ENCODE results near the gene SNX20.

SNX20 gene

GRCh38 chr16:50681021-50681885, at the start of gene SNX20:
Gene SNX20 (minus strand): TSS chr16:50681312. CDS start chr16:50677526, 3,786 bp downstream.
- DNase-seq (ENCODE audit: insufficient read length, low spot score), result no peak
- no peak for FAIRE-seq

- no peak for FAIRE-seq
- no peak for DNase-seq (ENCODE audit: insufficient read length, low spot score)
Measured at GRCh38 chr16:50724306-50724705, 43.2 kb upstream of the SNX20 start.

DNA sequence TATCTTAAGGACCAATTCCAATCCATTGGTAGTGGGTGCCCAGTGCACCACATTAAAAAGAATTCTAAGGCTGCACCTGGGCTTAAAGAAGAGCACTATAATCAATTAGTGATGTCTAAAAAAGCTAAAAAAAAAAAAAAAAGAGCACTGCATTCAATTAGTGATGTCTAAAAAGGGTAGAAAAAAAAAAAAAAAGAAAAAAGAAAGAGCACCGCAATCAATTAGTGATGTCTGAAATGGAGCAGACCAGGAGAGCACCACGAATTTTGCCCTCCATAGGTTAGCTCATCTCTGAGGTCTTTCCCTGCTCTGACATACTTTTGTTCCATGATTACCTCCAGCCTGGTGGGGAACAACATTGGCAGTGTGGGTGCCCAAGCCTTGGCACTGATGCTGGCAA, 41.8 kb upstream of the SNX20 start:
- no peak for DNase-seq (ENCODE audit: insufficient read length, low spot score)
- no peak for FAIRE-seq

DNA sequence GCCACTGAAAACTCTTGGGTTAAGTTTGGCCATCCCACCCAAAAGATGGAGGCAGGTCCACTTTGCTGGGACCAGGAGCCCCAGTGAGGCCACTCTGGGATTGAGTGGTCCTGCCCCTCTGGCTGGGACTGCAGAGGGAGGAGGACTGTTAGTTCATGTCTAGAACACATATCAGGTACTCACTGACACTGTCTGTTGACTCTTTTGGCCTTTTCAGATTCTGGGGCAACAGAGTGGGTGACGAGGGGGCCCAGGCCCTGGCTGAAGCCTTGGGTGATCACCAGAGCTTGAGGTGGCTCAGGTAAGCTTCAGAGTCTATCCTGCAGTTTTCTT, 41.3 kb upstream of the SNX20 start:
- FAIRE-seq (no peak), DNase-seq (ENCODE audit: insufficient read length, low spot score) (no peak)

DNA sequence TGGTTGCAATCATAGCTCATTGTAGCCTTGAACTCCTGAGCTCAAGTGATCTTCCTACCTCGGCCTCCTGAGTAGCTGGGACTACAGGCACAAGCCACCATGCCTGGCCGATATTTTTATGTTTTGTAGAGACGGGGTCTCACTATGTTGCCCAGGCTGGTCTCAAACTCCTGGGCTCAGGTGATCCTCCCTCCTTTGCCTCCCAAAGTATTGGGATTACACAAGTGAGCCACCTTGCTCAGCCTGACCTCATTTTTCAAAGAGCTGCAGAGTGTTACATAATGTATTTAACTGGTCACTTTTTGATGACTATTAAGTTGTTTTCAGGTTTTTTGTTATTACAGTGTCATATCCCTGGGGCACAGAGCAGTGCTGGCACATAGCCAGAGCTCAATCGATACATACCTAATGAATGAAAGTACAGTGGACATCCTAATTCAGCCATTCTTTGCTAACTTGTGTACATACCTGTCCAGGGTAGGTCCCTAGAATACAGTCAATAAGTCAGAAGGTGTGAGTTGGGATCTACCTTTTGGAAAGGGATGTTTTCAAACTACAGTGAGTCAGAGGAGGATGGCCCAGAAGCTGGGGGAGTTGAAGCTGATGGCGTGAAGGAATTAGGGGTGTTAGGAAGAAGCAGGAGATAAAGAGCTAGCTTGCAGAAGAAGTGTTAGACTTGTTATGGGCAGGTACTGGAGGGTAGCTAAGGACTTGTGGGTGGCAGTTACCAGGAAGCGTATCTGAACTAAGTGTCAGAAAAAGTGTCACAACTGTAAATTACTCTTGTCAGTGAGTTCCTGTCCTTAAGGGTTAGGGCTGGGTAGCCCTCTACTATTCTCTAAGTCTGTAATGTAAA, 40.7 kb upstream of the SNX20 start:
- FAIRE-seq (no peak), DNase-seq (ENCODE audit: insufficient read length, low spot score) (no peak)

DNA sequence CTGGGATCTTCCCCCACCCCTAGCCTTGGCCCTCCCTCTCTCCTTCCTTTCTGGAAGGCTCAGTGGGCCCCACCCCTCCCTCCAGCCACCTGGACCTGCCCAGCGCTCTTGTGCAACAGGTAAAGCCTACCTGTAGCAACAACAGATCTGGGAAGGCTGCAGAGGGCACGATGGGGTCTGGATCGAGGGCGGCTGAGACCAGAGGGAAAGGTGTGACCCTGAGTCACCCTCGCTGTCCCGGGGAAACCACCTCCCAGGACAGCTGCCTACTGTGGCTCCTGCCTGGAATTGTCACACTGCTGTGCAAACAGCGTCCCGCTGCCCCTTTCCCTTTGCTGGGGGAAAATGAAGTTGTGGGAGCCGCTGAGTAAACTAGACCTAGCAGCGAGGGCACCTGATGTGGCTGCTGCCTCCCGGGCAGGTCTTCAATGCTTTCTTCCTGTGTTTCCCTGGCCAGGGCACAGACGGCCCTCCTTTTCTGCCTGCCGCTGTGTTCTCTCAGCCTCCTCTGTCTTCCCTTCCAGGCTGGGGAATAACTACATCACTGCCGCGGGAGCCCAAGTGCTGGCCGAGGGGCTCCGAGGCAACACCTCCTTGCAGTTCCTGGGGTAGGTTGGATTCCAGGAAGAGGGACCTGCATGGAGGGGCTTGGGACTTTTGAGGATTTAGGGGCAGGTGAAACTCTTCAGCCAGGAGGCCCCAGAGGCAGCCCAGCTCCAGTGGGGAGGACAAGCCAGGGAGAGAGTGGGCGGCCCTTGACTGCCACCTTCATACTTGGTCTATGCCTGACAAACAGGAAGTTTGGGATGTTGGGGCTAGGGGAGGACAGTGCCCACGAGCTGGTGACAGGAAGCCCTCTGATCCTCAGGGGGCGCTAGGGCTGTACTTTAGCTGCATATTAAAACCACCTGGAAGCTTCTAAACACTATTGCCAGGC, 38.6 kb upstream of the SNX20 start:
- DNase-seq (ENCODE audit: insufficient read length, low spot score), result no peak
- FAIRE-seq, result no peak

GRCh38 chr16:50718761-50719400, 37.8 kb upstream of the SNX20 start:
- FAIRE-seq (no peak), DNase-seq (ENCODE audit: insufficient read length, low spot score) (no peak)

GRCh38 chr16:50718061-50718760, 37.1 kb upstream of the SNX20 start:
- FAIRE-seq, result no peak
- no peak for DNase-seq (ENCODE audit: insufficient read length, low spot score)

- no peak for FAIRE-seq
Measured at GRCh38 chr16:50717494-50717893, 36.4 kb upstream of the SNX20 start.

DNA sequence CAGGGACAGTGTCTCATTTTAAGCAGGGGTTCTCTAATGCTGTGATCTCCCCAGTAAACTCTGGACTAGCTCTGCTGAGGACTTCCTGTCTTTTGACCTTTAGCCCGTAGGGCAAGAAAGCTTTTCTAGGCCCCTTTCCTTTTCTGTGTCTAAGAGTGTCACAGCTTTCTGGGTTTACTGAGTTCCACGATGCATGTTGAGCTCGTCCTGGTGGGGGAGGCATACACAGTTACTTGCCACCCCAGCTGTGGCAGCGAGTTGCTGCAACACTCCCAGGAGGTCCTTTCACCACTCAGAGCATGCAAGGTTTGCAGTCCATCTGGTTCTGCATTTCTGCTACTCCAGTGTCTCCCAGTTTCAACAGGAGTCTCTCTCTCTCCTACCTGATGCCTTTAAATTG, 36.0 kb upstream of the SNX20 start:
- FAIRE-seq, result no peak
- DNase-seq (ENCODE audit: insufficient read length, low spot score), result no peak

More at GRCh38 chr16:50717494-50717893, 36.4 kb upstream of the SNX20 start:
- no peak for DNase-seq (ENCODE audit: insufficient read length, low spot score)

GRCh38 chr16:50712956-50713355, 31.8 kb upstream of the SNX20 start:
- DNase-seq (ENCODE audit: insufficient read length, low spot score) (no peak), FAIRE-seq (no peak)

DNA sequence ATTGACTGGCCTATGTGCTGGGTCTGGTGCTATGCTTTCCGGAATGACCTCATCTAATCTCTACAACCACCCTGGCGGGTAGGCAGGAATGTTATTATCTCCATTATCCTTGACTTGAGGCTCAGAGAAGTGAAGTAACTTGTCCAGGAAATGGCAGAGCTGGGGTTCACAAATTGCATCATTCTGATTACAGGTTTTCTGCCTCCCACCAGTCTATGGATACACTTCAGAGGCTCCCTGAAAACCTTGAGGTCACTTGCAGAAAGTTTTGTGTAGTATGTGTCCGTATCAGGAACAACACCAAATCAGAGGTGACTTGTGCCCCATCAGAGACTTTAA, 31.4 kb upstream of the SNX20 start:
- FAIRE-seq (no peak), DNase-seq (ENCODE audit: insufficient read length, low spot score) (no peak)

GRCh38 chr16:50711862-50712559, 30.9 kb upstream of the SNX20 start:
- FAIRE-seq (no peak), DNase-seq (ENCODE audit: insufficient read length, low spot score) (no peak)

DNA sequence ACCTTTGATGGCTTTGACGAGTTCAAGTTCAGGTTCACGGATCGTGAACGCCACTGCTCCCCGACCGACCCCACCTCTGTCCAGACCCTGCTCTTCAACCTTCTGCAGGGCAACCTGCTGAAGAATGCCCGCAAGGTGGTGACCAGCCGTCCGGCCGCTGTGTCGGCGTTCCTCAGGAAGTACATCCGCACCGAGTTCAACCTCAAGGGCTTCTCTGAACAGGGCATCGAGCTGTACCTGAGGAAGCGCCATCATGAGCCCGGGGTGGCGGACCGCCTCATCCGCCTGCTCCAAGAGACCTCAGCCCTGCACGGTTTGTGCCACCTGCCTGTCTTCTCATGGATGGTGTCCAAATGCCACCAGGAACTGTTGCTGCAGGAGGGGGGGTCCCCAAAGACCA, 29.9 kb upstream of the SNX20 start:
- DNase-seq (ENCODE audit: insufficient read length, low spot score) (no peak), FAIRE-seq (no peak)

- FAIRE-seq, result no peak
- DNase-seq (ENCODE audit: insufficient read length, low spot score), result no peak
Measured at GRCh38 chr16:50709980-50710379, 28.9 kb upstream of the SNX20 start.

- DNase-seq (ENCODE audit: insufficient read length, low spot score) (no peak), FAIRE-seq (no peak)
Measured at GRCh38 chr16:50709061-50709684, 28.1 kb upstream of the SNX20 start.

DNA sequence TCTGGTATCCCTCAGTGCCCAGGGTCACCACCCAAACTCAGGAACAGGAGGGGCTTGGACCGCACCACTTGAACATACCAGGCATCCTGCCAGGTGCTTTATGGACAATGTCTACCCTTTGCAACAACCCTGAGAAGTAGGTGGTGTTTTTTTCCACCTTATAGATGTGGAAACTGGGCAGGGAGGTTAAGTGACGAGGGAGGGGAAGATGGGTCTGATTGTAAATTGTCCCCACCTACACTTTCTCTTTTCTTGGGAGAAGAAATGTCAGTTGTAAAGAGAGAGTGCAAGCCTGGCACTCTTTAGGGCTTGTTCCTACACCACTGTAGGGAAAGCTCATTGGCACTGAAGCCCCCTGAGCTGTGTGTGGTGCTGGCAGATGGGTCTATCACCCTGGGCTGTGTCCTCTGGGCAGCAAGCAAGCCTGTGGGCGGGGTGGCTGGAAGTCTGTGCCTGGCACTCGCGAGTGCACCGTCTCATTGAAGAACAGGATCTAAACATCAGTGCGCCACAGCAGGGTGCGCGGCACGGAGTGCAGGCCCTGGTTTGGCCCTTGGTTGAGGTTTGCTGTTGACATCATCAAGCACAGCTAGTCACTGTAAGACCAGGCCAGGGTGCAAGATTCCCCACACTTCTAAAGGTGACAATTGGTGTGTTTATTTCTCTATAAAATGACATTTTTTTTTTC, 27.4 kb upstream of the SNX20 start:
- FAIRE-seq (no peak), DNase-seq (ENCODE audit: insufficient read length, low spot score) (no peak)

DNA sequence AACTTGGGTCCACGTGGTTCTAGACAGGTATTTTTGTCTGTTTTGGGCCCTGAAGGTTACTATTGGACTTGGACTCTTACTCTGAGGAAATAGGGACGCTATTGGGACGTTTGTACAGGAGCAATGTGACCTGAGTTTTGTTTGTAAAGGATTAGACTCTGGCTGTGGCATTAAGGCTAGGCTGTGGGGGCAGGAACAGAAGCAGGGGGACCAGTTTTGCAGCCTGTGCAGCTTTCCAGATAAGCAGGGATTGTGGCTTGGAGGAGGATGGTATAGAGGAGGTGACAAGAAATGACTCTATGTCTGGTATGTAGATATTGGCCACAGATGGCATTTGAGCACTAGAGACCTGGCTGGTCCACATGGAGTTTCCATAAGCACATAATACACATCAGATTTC, 25.1 kb upstream of the SNX20 start:
- FAIRE-seq, result no peak
- DNase-seq (ENCODE audit: insufficient read length, low spot score), result no peak
